HG03558 (cell line): Measurements from ENCODE around the gene ZBTB5.
"Not testable (repeated sequence)": the region's sequence is repeated elsewhere in the genome, so short reads cannot be mapped to it uniquely, and the experiment has no call there.

ENCODE experiments used
- ATAC-seq: cut with Tn5 transposase; IDR thresholded peaks from one replicate; pipeline ENCODE4 v1.9.1; 2021; ENCODE audit warnings: moderate number of reproducible peaks; ENCODE audit not compliant: unreplicated experiment; ENCODE audit errors: extremely low read depth

The ZBTB5 gene

GRCh38 chr9:37465249-37466036, at the start of gene ZBTB5:
TSS of gene ZBTB5 (minus strand) at chr9:37465450. CDS start at chr9:37442551, 22,899 bp downstream.
- peak; percentile 59 for ATAC-seq

- no peak for ATAC-seq
Measured at GRCh38 chr9:37514999-37515398, 49.7 kb upstream of the ZBTB5 start.

GRCh38 chr9:37514415-37514814, 49.2 kb upstream of the ZBTB5 start:
- not testable (repeated sequence) for ATAC-seq

GRCh38 chr9:37512437-37512836, 47.2 kb upstream of the ZBTB5 start:
- ATAC-seq = no peak

GRCh38 chr9:37511016-37512010, 46.1 kb upstream of the ZBTB5 start:
- no peak for ATAC-seq

GRCh38 chr9:37510053-37510452, 44.8 kb upstream of the ZBTB5 start:
- not testable (repeated sequence) for ATAC-seq

GRCh38 chr9:37509536-37509935, 44.3 kb upstream of the ZBTB5 start:
- ATAC-seq = no peak

GRCh38 chr9:37508834-37509206, 43.6 kb upstream of the ZBTB5 start:
- no peak for ATAC-seq

- no peak for ATAC-seq
Measured at GRCh38 chr9:37508135-37508833, 43.0 kb upstream of the ZBTB5 start.

- ATAC-seq = no peak
Measured at GRCh38 chr9:37507566-37508134, 42.4 kb upstream of the ZBTB5 start.

GRCh38 chr9:37504605-37505004, 39.4 kb upstream of the ZBTB5 start:
- ATAC-seq = no peak

- no peak for ATAC-seq
Measured at GRCh38 chr9:37503736-37504135, 38.5 kb upstream of the ZBTB5 start.

GRCh38 chr9:37501957-37502596, 36.8 kb upstream of the ZBTB5 start:
- ATAC-seq = no peak

GRCh38 chr9:37499297-37499696, 34.0 kb upstream of the ZBTB5 start:
- ATAC-seq = no peak

GRCh38 chr9:37498457-37498856, 33.2 kb upstream of the ZBTB5 start:
- no peak for ATAC-seq

GRCh38 chr9:37497320-37497719, 32.1 kb upstream of the ZBTB5 start:
- no peak for ATAC-seq

GRCh38 chr9:37496020-37496419, 30.8 kb upstream of the ZBTB5 start:
- ATAC-seq = no peak

GRCh38 chr9:37495571-37495970, 30.3 kb upstream of the ZBTB5 start:
- no peak for ATAC-seq

GRCh38 chr9:37491939-37492338, 26.7 kb upstream of the ZBTB5 start:
- ATAC-seq = no peak
